ENCODE data around the gene CEMIP2. TPM values are rescaled to one million over a fixed set of nuclear protein-coding genes. Genes with fewer than 3 reads are reported as not detected.

Gene CEMIP2
- total and polyA plus RNA-seq, 2 of the 13 experiments (the other 11 are each of a cell fraction or from before 2014, with no cell fraction given): 94.3 to 128 TPM

DNA sequence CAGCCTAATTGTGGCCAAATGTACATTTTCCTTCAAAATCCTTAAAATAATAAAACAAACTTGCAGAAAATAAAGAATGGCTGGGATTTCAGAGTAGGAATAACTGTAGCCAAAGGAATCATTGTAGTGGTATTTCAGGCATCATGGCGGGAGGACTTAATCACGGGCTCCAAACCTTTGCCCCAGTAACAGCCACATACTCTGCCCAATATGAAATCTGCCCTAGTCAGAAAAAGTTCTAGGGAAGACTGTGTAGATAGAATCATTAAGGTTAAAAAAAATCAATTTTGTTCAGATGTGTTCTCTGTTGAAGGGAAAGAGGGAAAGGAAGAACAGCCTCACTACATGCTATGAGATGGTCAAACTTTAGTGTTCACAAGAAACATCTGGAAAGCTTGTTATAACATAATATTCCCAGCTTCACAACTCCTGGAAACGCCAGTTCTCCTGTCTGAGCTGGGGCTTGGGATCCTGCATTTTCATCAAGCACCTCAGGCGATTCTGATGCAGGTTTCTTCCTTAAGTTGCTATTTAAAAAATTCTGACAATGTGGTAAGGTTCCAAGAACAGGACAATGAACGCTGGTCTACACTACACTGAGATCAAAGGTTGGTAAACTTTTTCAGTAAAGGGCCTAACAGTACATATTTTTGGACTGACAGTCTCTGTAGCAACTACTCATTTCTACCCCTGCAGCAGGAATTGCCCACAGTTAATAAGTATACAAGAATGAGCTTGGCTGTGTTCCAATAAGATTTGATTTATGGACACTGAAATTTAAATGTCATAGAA is 87.9 kb downstream of the CEMIP2 start (continued):
- TF ChIP-seq, protein P1, sequence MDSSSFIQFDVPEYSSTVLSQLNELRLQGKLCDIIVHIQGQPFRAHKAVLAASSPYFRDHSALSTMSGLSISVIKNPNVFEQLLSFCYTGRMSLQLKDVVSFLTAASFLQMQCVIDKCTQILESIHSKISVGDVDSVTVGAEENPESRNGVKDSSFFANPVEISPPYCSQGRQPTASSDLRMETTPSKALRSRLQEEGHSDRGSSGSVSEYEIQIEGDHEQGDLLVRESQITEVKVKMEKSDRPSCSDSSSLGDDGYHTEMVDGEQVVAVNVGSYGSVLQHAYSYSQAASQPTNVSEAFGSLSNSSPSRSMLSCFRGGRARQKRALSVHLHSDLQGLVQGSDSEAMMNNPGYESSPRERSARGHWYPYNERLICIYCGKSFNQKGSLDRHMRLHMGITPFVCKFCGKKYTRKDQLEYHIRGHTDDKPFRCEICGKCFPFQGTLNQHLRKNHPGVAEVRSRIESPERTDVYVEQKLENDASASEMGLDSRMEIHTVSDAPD (CRISPR knock-in tag; IDR thresholded peaks at IDR 0.05): no peak
- no peak for TF ChIP-seq ZNF660 (CRISPR knock-in tag; IDR thresholded peaks at IDR 0.05; ENCODE audit: borderline replicate concordance, low read depth)
- no peak for TF ChIP-seq CHD2 (IDR thresholded peaks at IDR 0.05; ENCODE audit: low read depth, low read length)
- TF ChIP-seq ZNF773 (CRISPR knock-in tag; IDR thresholded peaks at IDR 0.05; ENCODE audit: borderline replicate concordance): no peak
- TF ChIP-seq, protein P2, sequence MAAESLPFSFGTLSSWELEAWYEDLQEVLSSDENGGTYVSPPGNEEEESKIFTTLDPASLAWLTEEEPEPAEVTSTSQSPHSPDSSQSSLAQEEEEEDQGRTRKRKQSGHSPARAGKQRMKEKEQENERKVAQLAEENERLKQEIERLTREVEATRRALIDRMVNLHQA (CRISPR knock-in tag; IDR thresholded peaks at IDR 0.05): no peak
- TF ChIP-seq, protein P3, sequence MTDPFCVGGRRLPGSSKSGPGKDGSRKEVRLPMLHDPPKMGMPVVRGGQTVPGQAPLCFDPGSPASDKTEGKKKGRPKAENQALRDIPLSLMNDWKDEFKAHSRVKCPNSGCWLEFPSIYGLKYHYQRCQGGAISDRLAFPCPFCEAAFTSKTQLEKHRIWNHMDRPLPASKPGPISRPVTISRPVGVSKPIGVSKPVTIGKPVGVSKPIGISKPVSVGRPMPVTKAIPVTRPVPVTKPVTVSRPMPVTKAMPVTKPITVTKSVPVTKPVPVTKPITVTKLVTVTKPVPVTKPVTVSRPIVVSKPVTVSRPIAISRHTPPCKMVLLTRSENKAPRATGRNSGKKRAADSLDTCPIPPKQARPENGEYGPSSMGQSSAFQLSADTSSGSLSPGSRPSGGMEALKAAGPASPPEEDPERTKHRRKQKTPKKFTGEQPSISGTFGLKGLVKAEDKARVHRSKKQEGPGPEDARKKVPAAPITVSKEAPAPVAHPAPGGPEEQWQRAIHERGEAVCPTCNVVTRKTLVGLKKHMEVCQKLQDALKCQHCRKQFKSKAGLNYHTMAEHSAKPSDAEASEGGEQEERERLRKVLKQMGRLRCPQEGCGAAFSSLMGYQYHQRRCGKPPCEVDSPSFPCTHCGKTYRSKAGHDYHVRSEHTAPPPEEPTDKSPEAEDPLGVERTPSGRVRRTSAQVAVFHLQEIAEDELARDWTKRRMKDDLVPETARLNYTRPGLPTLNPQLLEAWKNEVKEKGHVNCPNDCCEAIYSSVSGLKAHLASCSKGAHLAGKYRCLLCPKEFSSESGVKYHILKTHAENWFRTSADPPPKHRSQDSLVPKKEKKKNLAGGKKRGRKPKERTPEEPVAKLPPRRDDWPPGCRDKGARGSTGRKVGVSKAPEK (CRISPR knock-in tag; IDR thresholded peaks at IDR 0.05; ENCODE audit: borderline replicate concordance): no peak
- TF ChIP-seq, protein P4, sequence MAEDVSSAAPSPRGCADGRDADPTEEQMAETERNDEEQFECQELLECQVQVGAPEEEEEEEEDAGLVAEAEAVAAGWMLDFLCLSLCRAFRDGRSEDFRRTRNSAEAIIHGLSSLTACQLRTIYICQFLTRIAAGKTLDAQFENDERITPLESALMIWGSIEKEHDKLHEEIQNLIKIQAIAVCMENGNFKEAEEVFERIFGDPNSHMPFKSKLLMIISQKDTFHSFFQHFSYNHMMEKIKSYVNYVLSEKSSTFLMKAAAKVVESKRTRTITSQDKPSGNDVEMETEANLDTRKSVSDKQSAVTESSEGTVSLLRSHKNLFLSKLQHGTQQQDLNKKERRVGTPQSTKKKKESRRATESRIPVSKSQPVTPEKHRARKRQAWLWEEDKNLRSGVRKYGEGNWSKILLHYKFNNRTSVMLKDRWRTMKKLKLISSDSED (CRISPR knock-in tag; IDR thresholded peaks at IDR 0.05): no peak
- TF ChIP-seq, protein P5, sequence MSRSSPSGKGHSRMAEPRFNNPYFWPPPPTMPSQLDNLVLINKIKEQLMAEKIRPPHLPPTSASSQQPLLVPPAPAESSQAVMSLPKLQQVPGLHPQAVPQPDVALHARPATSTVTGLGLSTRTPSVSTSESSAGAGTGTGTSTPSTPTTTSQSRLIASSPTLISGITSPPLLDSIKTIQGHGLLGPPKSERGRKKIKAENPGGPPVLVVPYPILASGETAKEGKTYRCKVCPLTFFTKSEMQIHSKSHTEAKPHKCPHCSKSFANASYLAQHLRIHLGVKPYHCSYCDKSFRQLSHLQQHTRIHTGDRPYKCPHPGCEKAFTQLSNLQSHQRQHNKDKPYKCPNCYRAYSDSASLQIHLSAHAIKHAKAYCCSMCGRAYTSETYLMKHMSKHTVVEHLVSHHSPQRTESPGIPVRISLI (CRISPR knock-in tag; IDR thresholded peaks at IDR 0.05; ENCODE audit: borderline replicate concordance): no peak
- TF ChIP-seq, protein P6, sequence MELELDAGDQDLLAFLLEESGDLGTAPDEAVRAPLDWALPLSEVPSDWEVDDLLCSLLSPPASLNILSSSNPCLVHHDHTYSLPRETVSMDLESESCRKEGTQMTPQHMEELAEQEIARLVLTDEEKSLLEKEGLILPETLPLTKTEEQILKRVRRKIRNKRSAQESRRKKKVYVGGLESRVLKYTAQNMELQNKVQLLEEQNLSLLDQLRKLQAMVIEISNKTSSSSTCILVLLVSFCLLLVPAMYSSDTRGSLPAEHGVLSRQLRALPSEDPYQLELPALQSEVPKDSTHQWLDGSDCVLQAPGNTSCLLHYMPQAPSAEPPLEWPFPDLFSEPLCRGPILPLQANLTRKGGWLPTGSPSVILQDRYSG (CRISPR knock-in tag; IDR thresholded peaks at IDR 0.05): no peak
- no peak for TF ChIP-seq ZNF782 (CRISPR knock-in tag; IDR thresholded peaks at IDR 0.05; ENCODE audit: borderline replicate concordance)
- TF ChIP-seq, protein P7, sequence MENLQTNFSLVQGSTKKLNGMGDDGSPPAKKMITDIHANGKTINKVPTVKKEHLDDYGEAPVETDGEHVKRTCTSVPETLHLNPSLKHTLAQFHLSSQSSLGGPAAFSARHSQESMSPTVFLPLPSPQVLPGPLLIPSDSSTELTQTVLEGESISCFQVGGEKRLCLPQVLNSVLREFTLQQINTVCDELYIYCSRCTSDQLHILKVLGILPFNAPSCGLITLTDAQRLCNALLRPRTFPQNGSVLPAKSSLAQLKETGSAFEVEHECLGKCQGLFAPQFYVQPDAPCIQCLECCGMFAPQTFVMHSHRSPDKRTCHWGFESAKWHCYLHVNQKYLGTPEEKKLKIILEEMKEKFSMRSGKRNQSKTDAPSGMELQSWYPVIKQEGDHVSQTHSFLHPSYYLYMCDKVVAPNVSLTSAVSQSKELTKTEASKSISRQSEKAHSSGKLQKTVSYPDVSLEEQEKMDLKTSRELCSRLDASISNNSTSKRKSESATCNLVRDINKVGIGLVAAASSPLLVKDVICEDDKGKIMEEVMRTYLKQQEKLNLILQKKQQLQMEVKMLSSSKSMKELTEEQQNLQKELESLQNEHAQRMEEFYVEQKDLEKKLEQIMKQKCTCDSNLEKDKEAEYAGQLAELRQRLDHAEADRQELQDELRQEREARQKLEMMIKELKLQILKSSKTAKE (CRISPR knock-in tag; IDR thresholded peaks at IDR 0.05; ENCODE audit: borderline replicate concordance): no peak
- TF ChIP-seq ZNF790 (CRISPR knock-in tag; IDR thresholded peaks at IDR 0.05; ENCODE audit: borderline replicate concordance): no peak
- no peak for TF ChIP-seq ZNF749 (CRISPR knock-in tag; IDR thresholded peaks at IDR 0.05; ENCODE audit: borderline replicate concordance)
- TF ChIP-seq SP1 (IDR thresholded peaks at IDR 0.05): no peak
- TF ChIP-seq SP1 (CRISPR knock-in tag; IDR thresholded peaks at IDR 0.05): no peak
- TF ChIP-seq, protein P8, sequence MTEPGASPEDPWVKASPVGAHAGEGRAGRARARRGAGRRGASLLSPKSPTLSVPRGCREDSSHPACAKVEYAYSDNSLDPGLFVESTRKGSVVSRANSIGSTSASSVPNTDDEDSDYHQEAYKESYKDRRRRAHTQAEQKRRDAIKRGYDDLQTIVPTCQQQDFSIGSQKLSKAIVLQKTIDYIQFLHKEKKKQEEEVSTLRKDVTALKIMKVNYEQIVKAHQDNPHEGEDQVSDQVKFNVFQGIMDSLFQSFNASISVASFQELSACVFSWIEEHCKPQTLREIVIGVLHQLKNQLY (CRISPR knock-in tag; IDR thresholded peaks at IDR 0.05): no peak
- TF ChIP-seq ZNF354B (CRISPR knock-in tag; IDR thresholded peaks at IDR 0.05): no peak
